Stimulated activated CD4-positive, alpha-beta T cell treated with anti-CD3 and anti-CD28 coated beads, TNF-alpha, amount 100 ng/mL, for 1 hour (primary cell): Measurements from ENCODE around the gene CUBN.

Source experiments
- DNase-seq, 3 donors: peaks; one replicate each; pipeline ENCODE4 v3.0.0-alpha.2; 2020; ENCODE audit warnings: low read depth in 3 of 3, low spot score in 1 of 3

The CUBN gene

DNA sequence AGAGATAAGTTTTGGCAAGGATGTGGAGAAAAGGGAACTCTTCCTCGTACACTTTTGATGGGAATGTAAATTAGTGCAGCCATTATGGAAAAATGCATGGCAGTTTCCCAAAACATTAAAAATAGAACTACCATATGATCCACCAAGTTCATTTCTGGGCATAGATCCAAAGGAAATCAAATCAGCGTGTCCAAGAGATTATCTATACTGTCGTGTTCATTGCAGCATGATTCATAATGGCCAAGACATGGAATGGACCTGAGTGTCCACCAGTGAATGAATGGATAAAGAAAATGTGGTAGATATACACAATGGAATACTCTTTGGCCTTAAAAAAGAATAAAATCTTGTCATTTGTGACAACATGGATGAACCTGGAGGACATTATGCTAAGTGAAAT, 242.0 kb downstream of the CUBN start:
- DNase-seq: no peak

DNA sequence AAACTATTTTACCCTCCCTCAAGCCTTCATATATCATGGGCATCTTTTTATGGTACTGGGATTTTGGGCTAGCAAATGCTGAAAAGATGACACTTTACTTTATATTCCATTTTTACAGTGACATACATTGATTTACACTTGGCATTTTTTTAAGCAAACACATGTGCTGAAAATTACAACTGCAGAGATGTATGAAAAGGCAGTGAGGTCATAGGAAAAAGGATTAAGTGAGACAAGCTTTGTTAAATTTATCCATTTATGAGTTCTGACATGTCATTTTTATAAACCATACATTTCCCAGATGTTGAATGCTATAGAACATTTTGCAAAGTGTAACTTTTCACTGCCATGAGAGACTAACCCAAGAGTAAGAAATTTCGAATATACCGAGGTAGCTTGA, 243.6 kb downstream of the CUBN start:
- DNase-seq: no peak

DNA sequence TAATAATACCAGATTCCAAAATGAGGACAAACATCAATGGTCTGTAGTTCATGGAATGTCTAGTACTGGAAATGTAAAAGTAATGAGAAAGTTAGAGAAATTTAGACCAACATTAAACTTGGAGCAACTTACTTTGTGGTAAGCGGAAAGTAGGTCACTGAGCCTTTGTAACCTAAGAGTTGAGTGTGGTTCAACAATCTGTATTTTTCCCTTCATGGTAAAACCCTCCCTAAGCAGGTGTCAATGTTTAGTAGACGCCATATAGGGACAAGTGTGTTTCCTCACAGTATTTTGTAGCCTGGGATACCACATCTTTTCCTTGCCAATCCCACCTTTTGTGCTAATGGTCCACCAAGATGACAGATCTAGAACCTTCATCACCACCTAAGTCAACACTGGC, 245.1 kb downstream of the CUBN start:
- no peak for DNase-seq

DNA sequence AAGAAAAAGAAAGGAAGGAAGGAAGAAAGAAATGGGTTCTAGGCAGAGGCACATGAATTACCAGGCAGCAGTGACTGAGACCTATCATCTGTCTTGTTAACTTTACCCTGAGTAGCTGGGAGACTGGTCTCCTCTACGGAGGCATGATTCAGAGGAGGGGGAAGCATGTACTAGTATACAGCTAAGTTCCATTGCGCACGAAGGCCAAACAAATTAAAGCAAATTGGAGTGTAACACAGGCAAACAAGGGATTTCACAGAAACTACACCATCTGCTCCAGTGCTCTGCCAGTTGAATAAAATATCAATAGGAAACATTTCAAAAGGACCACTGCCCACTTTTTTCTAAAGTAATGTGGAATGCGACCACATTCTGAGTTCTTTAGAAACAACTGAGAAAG, 246.5 kb downstream of the CUBN start:
- no peak for DNase-seq

DNA sequence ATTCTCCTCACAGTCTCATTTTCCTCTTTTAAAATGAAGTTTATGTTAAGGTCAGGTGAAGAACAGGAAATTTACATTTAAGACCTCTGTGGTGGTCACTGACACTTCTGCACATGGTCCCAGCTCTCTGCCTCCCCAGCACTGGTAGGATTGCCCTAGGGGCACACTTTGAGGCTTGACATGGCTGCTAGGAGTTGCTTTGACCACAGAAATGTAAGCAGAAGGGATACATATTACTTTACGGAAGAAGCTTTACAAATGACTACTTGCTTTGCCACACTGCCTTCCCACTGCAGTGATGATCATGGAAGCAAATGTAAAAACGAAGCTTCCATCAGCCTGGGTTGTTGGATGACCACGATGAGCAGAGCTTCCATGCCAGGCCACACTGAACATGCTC, 259.3 kb downstream of the CUBN start:
- no peak for DNase-seq

DNA sequence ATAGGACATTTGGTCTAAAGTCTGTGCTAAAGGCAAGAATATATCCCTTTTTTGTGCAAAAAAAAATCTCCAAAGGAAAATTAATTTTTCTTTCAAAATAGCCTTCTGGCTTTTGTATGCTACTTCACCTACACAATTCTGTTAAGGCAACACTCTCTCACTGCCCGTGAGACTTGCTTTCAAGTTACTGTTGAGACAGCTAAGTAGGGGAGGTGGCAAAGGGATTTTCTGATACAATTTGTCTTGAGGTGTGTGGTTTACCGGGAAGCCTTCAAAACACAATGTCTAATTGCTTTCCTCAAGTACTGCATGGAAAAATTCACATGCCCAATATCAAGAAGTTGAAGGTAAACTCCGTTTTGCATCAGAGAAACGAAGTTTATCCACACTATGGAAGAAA, 261.6 kb downstream of the CUBN start:
- DNase-seq: no peak

DNA sequence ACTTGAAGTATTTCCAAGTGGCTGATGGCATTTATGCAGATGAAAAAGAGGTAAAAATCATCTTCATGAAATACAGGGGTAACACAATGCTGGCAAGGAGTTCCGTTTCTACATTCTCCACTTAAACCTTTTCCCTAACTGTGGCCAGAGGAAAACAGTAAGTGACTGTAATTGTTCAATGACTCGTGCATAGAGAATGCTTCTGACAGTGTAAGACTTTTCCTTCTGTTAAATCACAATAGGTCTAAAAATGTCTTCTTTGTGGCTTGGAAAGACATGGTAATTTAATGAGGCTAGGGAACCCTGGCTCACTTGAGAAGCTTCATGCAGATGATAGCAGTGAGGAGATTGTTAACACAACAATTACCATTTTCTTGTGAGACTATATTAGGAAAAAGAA, 262.1 kb downstream of the CUBN start:
- DNase-seq: no peak

DNA sequence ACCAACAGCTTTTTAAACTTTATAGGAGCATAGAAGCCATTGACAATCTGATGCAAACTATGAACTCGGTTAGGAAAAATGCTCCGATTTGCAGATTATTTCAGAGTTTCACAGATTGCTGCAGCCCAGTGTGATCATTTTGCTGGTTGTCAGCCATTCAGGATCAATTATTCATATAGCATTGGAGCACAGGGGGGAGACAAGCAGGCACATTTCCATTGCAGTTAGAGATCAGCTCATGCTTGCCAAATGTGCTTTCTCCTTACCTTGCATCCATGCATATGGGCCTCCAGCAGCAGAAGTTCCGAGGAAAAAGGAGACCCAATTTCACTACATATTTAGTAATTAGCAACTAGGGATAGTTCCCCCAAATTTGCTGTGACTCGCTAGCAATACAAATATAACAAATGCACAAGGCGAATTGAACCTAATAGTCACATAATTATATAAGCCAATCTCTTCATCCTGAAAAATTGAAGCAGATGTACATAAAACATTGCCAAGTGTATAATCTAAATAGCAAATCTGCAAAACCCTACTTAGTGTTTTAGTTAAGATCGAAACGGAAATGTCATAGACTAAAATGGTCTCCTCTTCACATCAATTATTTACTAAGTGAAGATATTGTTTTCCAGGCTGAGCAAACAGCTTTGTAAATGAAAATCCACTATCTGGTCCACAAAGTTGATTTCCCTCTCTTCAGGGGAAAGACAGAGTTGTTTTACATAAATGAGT, 262.9 kb downstream of the CUBN start:
- DNase-seq: no peak

DNA sequence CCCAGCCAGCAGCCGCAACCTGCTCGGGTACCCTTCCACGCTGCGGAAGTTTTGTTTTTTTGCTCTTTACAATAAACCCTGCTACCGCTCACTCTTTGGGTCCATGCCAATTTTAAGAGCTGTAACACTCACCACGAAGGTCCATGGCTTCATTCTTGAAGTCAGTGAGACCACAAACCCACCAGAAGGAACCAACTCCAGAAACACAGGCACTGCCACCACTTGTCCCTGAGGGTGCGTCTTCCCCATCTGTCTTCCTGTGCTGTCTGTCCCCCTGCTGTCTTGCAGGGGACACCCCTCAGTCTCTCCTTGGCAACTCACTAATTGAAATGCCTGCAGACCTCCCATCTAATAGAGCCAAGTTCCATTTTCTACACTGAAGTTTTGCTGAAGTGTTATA, 263.8 kb downstream of the CUBN start:
- no peak for DNase-seq

DNA sequence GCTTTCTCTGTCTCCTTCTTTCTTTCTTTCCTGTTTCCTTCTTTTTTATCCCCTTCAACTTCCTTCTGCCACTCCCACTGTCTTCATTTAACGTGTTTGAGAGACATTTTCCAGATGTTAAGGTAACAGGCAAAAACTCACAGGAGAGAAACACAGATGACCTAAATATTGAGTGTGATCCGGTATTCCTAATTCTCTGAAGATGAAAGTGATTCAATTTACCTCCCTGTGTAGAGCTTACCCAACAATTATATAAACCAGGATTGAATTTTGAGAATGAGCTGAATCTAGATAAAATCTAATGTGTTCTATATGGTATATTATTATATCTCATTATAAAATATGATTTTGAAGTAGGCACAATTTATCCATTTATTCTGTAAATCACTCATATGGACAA, 265.8 kb downstream of the CUBN start:
- no peak for DNase-seq

DNA sequence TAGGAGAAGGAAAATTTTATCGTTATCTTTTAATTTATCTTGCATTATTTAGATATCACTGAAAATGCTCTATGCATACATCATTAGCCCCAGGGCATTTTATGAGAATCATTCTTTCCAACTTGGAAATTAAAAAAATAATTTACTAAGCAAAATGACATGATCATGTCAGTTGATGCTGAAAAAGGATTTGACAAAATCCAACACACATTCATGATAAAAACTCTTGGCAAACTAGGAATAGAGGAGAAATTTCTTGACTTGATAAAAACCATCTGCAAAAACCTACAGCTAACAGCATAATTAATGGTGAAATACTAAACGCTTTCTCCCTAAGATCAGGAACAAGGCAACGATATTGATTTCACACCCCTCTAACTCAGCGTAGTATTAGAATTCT, 272.2 kb downstream of the CUBN start:
- DNase-seq: no peak

DNA sequence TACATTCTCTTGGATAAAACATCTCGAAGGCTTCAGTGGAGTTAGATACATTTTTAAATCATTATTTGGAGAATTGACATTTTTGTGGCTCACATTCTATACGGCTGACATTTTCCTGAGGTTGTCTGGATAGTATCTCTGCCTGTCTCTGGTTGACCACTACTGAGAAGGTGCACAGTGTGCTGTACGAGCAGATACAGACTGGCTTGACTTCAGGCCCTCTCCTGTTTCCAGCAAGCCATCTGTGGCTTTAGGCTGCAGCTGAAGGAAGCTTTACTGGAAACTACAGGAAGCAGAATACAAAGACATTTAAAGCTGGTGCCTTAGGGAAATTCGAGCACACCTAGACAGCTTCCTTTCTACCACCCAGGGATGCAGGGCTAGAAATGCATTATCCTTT, 273.0 kb downstream of the CUBN start:
- no peak for DNase-seq

DNA sequence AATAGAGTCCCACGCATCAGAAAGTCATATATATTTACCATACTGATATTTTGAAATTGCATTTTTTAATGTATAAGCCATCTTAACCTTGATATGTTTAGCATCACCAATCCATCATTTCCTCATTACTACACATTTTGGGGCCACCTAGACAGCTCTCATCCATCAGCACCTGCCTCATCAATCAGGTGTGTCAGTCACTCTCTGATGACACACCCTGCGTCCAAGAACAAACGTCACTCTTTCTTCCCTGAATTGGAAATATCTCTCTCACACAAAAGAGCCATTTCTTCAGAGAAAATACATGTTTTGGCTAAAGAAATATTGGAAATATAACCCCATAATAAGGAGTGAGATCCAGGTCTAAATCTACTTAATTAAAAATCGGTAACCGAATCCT, 273.5 kb downstream of the CUBN start:
- no peak for DNase-seq

DNA sequence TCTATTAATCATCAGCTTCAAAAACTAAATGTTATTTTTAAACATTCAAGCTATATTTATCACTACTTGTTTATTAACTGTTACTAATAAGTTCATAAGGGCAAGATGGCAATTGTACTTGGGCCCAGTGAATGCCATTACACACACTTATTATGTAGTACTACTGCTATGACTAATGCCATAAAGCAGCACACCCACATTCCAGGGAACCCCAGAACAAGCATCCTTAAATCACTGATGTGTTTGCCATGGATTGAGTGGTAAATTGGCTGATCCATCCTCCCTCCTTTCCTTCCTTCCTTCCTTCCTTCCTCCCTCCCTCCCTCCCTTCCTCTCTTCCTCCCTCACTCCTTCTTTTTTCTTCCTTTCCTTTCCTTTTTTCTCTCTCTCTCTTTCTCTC, 275.0 kb downstream of the CUBN start:
- DNase-seq: no peak

DNA sequence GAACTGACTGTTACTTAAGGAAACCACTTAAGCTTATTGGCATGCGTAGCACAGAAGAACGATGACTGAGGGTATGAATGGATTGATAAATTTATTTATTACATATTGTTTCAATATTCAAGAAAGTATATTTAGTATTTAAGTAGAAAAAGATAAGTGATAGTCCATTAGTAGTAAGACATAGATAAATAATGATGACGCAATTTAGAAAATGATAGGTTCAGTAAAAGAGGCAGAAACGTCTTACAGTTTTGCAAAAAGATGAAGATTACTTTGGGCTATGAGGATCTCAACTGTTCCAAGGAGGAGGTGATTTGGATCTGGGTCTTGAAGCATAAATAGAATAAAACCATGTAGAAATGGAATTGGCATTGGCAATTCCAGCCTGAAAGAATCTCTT, 275.8 kb downstream of the CUBN start:
- DNase-seq: no peak

DNA sequence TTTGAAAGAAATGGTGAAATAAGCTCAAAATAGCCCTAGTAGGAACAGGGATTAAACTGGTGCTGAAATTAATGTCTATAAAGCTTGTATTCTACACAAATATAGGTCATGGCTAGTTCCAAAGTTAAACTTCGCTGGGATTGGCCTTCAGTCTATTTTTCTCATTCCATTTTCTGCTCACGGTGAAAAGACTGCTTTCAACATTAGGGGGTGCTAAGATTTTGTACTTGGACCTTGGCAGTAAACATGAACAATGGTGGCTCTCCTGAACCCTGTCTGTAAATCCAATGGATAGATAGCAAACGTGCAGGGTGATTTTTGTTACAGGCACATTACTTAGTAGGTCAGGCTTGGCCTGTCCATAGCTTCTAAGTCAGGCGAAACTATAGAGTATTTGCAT, 276.4 kb downstream of the CUBN start:
- DNase-seq: no peak

DNA sequence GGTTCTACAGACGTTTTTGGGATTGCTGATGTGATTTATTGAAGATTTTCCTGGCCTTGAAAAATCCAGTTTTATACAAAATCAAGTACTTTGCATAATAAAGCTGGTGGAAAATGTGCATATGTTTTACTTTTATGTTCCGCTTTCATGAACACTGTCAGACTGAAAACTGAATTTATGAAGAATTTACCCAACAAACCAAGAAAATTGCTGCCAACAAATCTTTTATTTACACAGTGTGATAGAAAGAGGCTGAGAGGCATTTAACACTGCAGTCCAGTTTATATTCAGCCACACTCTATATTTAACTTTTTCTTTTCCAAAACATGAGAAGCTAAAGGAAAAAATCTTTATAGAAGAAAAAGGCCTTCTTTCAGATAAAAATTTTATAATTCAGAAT, 277.0 kb downstream of the CUBN start:
- DNase-seq: no peak

DNA sequence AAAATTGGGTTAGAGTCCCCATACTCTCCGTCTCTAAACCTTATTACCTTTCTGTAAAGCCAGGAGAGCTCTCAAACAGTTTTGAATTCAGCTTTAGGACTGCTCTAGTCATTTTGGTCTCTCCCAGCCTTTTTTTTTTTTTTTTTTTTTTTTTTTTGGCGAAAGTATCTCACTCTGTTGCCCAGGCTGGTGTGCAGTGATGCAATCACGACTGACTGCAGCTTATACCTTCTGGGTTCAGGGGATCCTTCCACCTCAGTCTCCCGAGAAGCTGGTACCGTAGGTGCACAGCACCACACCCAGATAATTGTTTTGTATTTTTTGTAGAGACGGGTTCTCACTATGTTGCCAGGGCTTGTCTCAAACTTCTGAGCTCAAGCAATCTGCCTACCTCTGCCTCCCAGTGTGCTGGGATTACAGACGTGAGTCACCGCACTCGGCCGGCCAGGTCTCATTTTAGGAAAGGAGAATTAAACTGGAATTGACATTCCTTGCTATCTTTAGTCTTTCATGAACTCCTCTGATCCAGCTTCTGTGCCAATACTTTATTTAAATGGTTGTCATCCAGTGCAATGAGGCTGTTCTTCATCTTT, 281.0 kb downstream of the CUBN start:
- DNase-seq: no peak

DNA sequence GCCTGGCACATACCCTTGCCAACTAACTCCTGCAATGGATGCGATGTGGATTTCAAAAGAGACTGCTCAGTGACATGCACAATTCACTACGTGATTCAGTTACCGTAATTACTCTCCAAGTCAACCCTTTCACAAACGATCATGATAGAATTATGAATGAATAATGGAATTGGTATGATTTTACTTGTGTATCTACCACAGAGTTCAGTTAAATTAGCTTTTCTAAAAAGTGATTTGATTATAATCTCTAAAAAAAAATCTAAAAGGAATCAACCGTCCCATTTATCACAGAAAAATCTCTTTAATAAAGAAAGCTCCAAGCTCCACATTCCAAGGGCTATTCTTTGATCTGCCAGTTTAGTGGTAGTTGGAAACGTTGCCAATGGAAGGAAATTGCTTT, 282.0 kb downstream of the CUBN start:
- no peak for DNase-seq

DNA sequence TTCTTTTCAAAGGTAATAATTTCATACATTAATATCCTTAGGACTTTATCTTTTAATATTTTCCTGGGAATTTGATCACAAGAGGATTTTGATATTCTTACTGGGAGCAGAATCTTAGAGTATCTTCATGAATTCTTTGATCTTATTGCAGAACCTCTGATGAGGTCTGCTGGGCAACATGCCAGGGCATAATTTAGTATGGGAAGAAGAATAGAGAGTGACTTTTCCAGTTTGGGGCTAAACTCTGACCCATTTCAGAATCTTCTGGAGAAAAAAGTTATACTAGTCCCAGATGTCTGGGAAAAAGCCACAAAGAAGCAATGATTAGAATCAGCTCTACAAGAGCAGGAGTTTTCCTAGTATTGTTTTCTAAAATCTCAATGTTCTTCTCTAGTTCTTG, 284.4 kb downstream of the CUBN start:
- no peak for DNase-seq

DNA sequence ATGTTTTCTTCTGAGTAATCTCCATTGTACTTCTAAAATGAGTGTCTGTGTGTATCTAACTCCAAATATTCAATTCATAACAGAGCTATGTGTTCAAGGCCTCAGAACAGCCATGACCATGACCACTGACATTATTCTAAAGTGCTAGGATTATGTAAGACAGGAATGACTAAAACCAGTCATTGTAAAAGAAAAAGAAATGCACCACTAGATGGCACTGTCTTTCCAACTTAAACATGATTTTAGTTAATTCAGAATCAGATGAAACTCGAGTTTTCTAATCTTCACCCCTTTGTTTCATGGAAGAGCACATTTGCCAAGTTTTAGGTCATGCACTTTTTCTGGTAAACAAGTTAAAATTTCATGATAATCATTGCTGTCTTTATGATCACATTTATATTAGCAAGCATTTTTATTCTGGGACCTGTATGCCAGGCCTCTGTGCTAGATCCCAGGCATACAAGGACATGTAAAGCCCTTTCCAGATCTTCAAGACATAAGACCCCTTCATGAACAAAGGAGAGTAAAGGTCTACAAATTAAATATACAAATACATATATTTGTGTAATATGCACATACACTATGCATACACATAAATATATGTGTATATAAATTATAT, 286.2 kb downstream of the CUBN start:
- no peak for DNase-seq

DNA sequence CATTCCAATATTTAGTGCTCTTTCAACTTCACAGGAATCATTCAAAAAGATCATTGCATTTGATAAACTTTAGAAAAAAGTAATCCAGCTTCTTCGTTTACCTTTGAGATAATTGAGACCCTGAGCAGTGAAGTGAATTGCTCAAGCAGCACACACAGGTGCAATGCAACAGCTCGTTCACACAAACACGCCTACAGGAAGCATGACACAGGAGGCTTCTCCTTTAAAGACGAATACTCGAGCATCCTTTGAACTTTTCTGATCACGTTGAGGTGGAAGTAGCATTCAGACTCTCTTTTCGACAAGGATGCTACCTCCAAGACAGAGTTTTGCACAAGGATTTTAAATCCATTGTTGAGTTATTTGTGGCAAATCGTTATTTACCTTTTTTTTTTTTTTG, 294.4 kb downstream of the CUBN start:
- no peak for DNase-seq
